AG09309 (cell line): ENCODE measurements around the gene S100A3.
"Not testable (repeated sequence)": the region's sequence is repeated elsewhere in the genome, so short reads cannot be mapped to it uniquely, and the experiment has no call there.

Experiments used
- DNase-seq: peaks from one replicate; pipeline ENCODE4 v3.0.0-alpha.2; 2010; ENCODE audit warnings: low read depth
- H3K4me3 ChIP-seq: 2 replicates; pipeline ENCODE4 v1.5.1; 2011; ENCODE audit warnings: mild to moderate bottlenecking, low read depth, low read length, moderate library complexity; ENCODE audit not compliant: control insufficient read depth
- CTCF ChIP-seq: IDR thresholded peaks from 2 replicates; pipeline ENCODE4 v1.5.1; 2011; ENCODE audit warnings: mild to moderate bottlenecking, low read depth, low read length, inconsistent platforms; ENCODE audit not compliant: insufficient read depth, control insufficient read depth; ENCODE audit errors: missing control alignments

Gene S100A3

GRCh38 chr1:153577624-153578051, 28.6 kb upstream of the S100A3 start:
- no peak for TF ChIP-seq CTCF
- no peak overlapping the region for H3K4me3 ChIP-seq
- no peak for DNase-seq

- no peak for DNase-seq
- no peak overlapping the region for H3K4me3 ChIP-seq
- TF ChIP-seq CTCF = no peak
These were observed 28.1 kb upstream of the S100A3 start for GRCh38 chr1:153577138-153577537.

- H3K4me3 ChIP-seq, DNase-seq: not testable (repeated sequence)
These were observed 26.4 kb upstream of the S100A3 start for GRCh38 chr1:153575497-153575896.

GRCh38 chr1:153575081-153575491, 26.0 kb upstream of the S100A3 start:
- H3K4me3 ChIP-seq, DNase-seq: not testable (repeated sequence)

- TF ChIP-seq CTCF = no peak
- no peak overlapping the region for H3K4me3 ChIP-seq
- DNase-seq = no peak
These were observed 24.3 kb upstream of the S100A3 start for GRCh38 chr1:153573351-153573750.

- H3K4me3 ChIP-seq = no peak overlapping the region
- TF ChIP-seq CTCF = peak; percentile 94
- peak; percentile 70 for DNase-seq
These were observed 23.5 kb upstream of the S100A3 start for GRCh38 chr1:153572569-153573015.

GRCh38 chr1:153571706-153572105, 22.6 kb upstream of the S100A3 start:
- H3K4me3 ChIP-seq = no peak overlapping the region
- no peak for DNase-seq
- TF ChIP-seq CTCF = no peak

GRCh38 chr1:153570874-153571273, 21.8 kb upstream of the S100A3 start:
- DNase-seq = no peak
- H3K4me3 ChIP-seq = no peak overlapping the region
- no peak for TF ChIP-seq CTCF
